T-helper 1 cell treated with Interleukin-12 subunit alpha and Interleukin-12 subunit beta and Interleukin-4 antibody, amounts not matched to agents 30 ng/mL and 1 ng/mL, for 36 hours (primary cell): ENCODE data around the gene TMEM248. TPM values are rescaled to one million over a fixed set of nuclear protein-coding genes. Genes with fewer than 3 reads are reported as not detected.
"Not testable (repeated sequence)": the region's sequence is repeated elsewhere in the genome, so short reads cannot be mapped to it uniquely, and the experiment has no call there.

ENCODE experiments used
- intact Hi-C: fragments of 100-400 bp; cut with micrococcal nuclease; formaldehyde crosslinking; loops from one replicate; pipeline ENCODE4 v1.15.1; 2024
- total RNA-seq: library from RNA; stranded (reverse); gene quantifications from 2 replicates; pipeline ENCODE4 v1.2.3, GENCODE V29; 2022

Gene TMEM248
- 97.4 and 101 TPM in 2 replicates for total RNA-seq

GRCh38 chr7:66920769-66921395, at the start of gene TMEM248:
Gene TMEM248, plus strand, starts transcription at chr7:66921225. Its CDS starts 20,641 bp downstream, at chr7:66941866.
- intact Hi-C loops, result loop anchor here (1.0 to 5.0 kb wide), 12 partner anchors 75 to 1914 kb away; partner anchors contain the start of genes CRCP, ERV3-1, RABGEF1 and TYW1

GRCh38 chr7:66873476-66873875, 47.5 kb upstream of the TMEM248 start:
- intact Hi-C loops, result no loop called here

GRCh38 chr7:66877577-66878300, 43.3 kb upstream of the TMEM248 start:
- intact Hi-C loops, result no loop called here

GRCh38 chr7:66878301-66878685, 42.7 kb upstream of the TMEM248 start:
- intact Hi-C loops, result not testable (repeated sequence)

GRCh38 chr7:66880053-66880452, 41.0 kb upstream of the TMEM248 start:
- intact Hi-C loops, result no loop called here

- intact Hi-C loops, result not testable (repeated sequence)
Measured at GRCh38 chr7:66880577-66880976, 40.4 kb upstream of the TMEM248 start.

- intact Hi-C loops, result no loop called here
Measured at GRCh38 chr7:66883716-66884115, 37.3 kb upstream of the TMEM248 start.

- intact Hi-C loops, result not testable (repeated sequence)
Measured at GRCh38 chr7:66884556-66884955, 36.5 kb upstream of the TMEM248 start.

- intact Hi-C loops, result no loop called here
Measured at GRCh38 chr7:66886152-66886551, 34.9 kb upstream of the TMEM248 start.

- intact Hi-C loops, result not testable (repeated sequence)
Measured at GRCh38 chr7:66888223-66888622, 32.8 kb upstream of the TMEM248 start.

- intact Hi-C loops, result loop anchor here (1.0 to 2.0 kb wide), 2 partner anchors 50 to 57 kb away; no protein-coding TSS in a partner anchor
Measured at GRCh38 chr7:66894463-66895080, 26.5 kb upstream of the TMEM248 start.

- intact Hi-C loops, result no loop called here
Measured at GRCh38 chr7:66896441-66896840, 24.6 kb upstream of the TMEM248 start.

GRCh38 chr7:66899552-66900280, 21.3 kb upstream of the TMEM248 start:
- intact Hi-C loops, result no loop called here

GRCh38 chr7:66901941-66902843, 18.8 kb upstream of the TMEM248 start:
- intact Hi-C loops, result no loop called here

- intact Hi-C loops, result no loop called here
Measured at GRCh38 chr7:66902844-66903180, 18.2 kb upstream of the TMEM248 start.

GRCh38 chr7:66903360-66904062, 17.5 kb upstream of the TMEM248 start:
- intact Hi-C loops, result no loop called here

- intact Hi-C loops, result no loop called here
Measured at GRCh38 chr7:66904063-66904593, 16.9 kb upstream of the TMEM248 start.

- intact Hi-C loops, result no loop called here
Measured at GRCh38 chr7:66905278-66905677, 15.7 kb upstream of the TMEM248 start.

- intact Hi-C loops, result no loop called here
Measured at GRCh38 chr7:66905689-66906088, 15.3 kb upstream of the TMEM248 start.

- intact Hi-C loops, result no loop called here
Measured at GRCh38 chr7:66907731-66908130, 13.3 kb upstream of the TMEM248 start.
